Fibroblast of lung (primary cell): ENCODE measurements around the gene ARF1.

Experiments used
- CTCF ChIP-seq, 2 donors: IDR thresholded peaks in 1 of 2; conservative IDR thresholded peaks in 1 of 2; 1 replicate in 1 of 2; 2 replicates in 1 of 2; pipeline ENCODE4 v1.5.1; 2011 to 2012; ENCODE audit warnings: low read length in 2 of 2, control low read depth in 1 of 2, inconsistent platforms in 1 of 2, low read depth in 1 of 2, mild to moderate bottlenecking in 1 of 2
- EZH2 ChIP-seq: IDR thresholded peaks from 2 replicates; pipeline ENCODE4 v1.5.1; 2012; ENCODE audit warnings: low read length, control low read depth, mild to moderate bottlenecking; ENCODE audit errors: missing control alignments

GRCh38 chr1:228110556-228110955 lies 28.0 kb downstream of the ARF1 start:
- TF ChIP-seq CTCF (conservative IDR thresholded peaks at IDR 0.05 in 1 of 2, IDR thresholded peaks at IDR 0.05 in 1 of 2; ENCODE audit: low read depth in 1 of 2, low read length in 2 of 2) (no peak), EZH2 (no peak)
